Measurements from ENCODE around the gene SRSF1.
"Not testable (repeated sequence)": the region's sequence is repeated elsewhere in the genome, so short reads cannot be mapped to it uniquely, and the experiment has no call there.

The SRSF1 gene

DNA sequence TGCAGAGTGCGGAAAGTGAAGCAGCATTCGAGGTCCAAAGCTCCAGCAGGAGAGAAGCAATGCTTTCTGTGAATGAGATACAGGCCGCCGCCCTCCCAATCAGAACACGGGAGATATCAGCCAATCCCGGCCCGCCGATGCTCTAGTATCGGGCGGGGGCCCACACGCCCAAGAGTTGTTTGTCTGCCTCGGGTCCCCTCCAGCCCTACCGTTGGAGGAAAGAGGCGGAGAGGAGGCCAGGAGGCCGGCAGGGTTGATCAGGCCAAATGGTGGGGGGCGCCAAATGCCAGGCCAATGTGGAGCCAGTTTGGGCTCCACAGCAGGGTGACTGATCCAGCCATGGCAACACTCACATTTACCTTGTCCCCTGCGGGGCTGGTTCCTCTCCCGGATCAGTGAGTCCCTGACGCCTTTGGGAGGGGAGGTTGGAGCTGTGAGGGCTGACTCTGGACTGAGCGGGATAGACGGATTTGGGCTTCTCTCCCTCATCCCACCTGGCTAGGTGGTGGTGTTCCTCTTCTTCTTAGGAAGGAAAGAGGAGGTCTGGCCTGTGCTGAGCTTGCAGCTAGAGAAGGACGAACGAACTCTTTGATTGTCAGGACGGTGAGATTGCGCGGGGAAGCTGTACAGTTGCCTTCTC, 41.4 kb downstream of the SRSF1 start:
- ChIA-PET POLR2A (no interaction called here), CTCF (interaction anchor here (1.0 to 2.2 kb wide), 5 partner anchors 9 to 45 kb away, joined by 3 to 13 read pairs (median 4); partner anchors contain the start of gene CUEDC1)
- TF ChIP-seq CTCF (IDR thresholded peaks at IDR 0.05; ENCODE audit: control extremely low read depth, extremely low read depth, low read depth, missing control alignments), result no peak
- no peak for DNase-seq (ENCODE audit: extremely low spot score)

DNA sequence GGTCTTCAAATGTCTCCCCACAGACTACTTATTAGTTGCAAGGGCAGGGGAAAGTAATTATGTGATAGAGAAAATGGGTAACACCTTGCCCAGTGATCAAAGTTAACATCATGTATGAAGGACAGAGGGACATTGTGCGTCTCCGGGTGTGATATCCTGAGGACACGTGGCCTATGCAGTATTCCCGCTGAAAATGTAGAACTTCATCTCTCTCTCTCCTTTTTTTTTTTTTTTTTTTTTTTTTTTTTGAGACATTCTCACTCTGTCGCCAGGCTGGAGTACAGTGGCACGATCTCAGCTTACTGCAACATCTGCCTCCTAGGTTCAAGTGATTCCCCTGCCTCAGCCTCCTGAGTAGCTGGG, 43.9 kb downstream of the SRSF1 start:
- POLR2A ChIA-PET, result no interaction called here
- DNase-seq (ENCODE audit: extremely low spot score), result no peak
- CTCF ChIA-PET, result interaction anchor here (2.2 kb wide), 1 partner anchor 8 kb away, joined by 13 read pairs; the partner anchor contains the start of gene CUEDC1
- no peak for TF ChIP-seq CTCF (IDR thresholded peaks at IDR 0.05; ENCODE audit: control extremely low read depth, extremely low read depth, low read depth, missing control alignments)

- ChIA-PET CTCF (interaction anchor here (0.7 to 1.6 kb wide), 2 partner anchors 9 to 15 kb away, joined by 3 to 4 read pairs; no protein-coding TSS in a partner anchor), POLR2A (no interaction called here)
- no peak for DNase-seq (ENCODE audit: extremely low spot score)
- no peak for TF ChIP-seq CTCF (IDR thresholded peaks at IDR 0.05; ENCODE audit: control extremely low read depth, extremely low read depth, low read depth, missing control alignments)
Measured at GRCh38 chr17:57962279-57963148, 44.5 kb downstream of the SRSF1 start.

GRCh38 chr17:57959929-57960328, 47.1 kb downstream of the SRSF1 start:
- no peak for DNase-seq (ENCODE audit: extremely low spot score)
- no peak for TF ChIP-seq CTCF (IDR thresholded peaks at IDR 0.05; ENCODE audit: control extremely low read depth, extremely low read depth, low read depth, missing control alignments)
- POLR2A ChIA-PET, result no interaction called here
- CTCF ChIA-PET, result interaction anchor here (1.0 to 1.3 kb wide), 4 partner anchors 12 to 100 kb away, joined by 3 to 5 read pairs (median 4); no protein-coding TSS in a partner anchor

- POLR2A ChIA-PET; DNase-seq (ENCODE audit: extremely low spot score): not testable (repeated sequence)
- CTCF ChIA-PET, result interaction anchor here (2.0 kb wide), 1 partner anchor 41 kb away, joined by 7 read pairs; no protein-coding TSS in a partner anchor
Measured at GRCh38 chr17:57958391-57958790, 48.7 kb downstream of the SRSF1 start.

DNA sequence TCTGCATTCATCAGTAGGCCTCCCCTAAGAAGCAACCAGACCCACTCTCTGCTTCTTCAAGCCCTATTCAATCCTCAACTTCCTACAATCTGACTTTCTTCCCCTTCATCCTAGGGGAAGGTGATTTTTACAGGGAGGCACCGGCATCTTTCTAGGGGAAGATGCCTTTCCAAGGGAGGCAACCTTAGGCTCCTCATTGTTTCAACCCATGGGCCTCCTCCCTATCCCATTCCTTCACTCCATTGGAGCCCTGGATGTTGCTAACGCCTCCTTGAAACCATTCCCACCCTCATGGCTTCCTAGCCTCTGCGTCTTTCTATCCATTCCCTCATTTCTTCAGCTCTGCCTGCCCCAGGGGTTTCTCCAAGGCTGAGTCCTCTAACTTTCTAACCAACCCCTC, 49.2 kb downstream of the SRSF1 start:
- ChIA-PET POLR2A (no interaction called here), CTCF (interaction anchor here (2.0 kb wide), 1 partner anchor 42 kb away, joined by 7 read pairs; no protein-coding TSS in a partner anchor)
- no peak for DNase-seq (ENCODE audit: extremely low spot score)
- TF ChIP-seq CTCF (IDR thresholded peaks at IDR 0.05; ENCODE audit: control extremely low read depth, extremely low read depth, low read depth, missing control alignments), result no peak

Measured in GM10248 (cell line).